DOHH2 (cell line): ENCODE results near the gene KCNAB1.

Source experiments
- EZH2phosphoT487 ChIP-seq: fragments of 200-600 bp; sonication (generic); IDR thresholded peaks from 2 replicates; pipeline ENCODE4 v1.6.1; 2017; ENCODE audit warnings: borderline replicate concordance, mild to moderate bottlenecking, antibody characterized with exemption, low read length, moderate library complexity, mixed read lengths
- TF ChIP-seq, protein P1 (sequence below): fragments of 200-600 bp; sonication (generic); IDR thresholded peaks from one replicate; pipeline ENCODE4 v1.5.1; 2014; ENCODE audit warnings: antibody characterized with exemption, mild to moderate bottlenecking, low read depth, low read length; ENCODE audit not compliant: poor library complexity, severe bottlenecking

DNA sequence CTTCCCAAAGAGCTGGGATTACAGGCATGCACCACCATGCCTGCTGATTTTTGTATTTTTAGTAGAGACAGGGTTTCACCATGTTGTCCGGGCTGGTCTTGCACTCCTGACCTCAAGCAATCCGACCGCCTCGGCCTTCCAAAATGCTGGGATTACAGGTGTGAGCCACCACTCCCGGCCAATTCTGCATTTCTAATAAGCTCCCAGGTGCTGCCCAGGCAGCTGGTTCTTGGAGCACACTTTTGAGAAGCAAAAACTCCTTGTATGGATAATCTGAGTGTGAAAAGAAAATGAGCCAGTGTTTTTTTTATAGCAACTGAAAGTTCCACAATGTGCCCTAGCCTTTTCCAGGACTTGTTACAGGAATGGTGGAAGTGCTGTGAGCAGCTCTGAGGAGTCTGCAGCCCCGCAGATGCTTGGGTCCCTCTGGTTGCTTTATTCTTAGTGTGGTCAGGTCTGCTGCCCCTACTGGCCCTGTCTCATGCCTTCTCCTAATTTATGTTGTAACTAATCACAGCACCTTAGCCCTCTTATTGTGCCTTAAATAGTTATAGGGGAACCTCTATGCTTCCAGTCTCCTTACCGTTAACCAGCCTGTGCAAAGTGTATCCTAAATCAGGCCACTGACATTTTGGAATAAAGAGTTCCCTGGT is 13.5 kb upstream of the KCNAB1 start:
- TF ChIP-seq, protein P1, sequence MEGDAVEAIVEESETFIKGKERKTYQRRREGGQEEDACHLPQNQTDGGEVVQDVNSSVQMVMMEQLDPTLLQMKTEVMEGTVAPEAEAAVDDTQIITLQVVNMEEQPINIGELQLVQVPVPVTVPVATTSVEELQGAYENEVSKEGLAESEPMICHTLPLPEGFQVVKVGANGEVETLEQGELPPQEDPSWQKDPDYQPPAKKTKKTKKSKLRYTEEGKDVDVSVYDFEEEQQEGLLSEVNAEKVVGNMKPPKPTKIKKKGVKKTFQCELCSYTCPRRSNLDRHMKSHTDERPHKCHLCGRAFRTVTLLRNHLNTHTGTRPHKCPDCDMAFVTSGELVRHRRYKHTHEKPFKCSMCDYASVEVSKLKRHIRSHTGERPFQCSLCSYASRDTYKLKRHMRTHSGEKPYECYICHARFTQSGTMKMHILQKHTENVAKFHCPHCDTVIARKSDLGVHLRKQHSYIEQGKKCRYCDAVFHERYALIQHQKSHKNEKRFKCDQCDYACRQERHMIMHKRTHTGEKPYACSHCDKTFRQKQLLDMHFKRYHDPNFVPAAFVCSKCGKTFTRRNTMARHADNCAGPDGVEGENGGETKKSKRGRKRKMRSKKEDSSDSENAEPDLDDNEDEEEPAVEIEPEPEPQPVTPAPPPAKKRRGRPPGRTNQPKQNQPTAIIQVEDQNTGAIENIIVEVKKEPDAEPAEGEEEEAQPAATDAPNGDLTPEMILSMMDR: no peak
- TF ChIP-seq EZH2phosphoT487: no peak
